EL (cell line): ENCODE results near the gene NTM.
A peak's percentile ranks its signal among the peaks of the same experiment; 100 is the strongest.
"Not testable (repeated sequence)": the region's sequence is repeated elsewhere in the genome, so short reads cannot be mapped to it uniquely, and the experiment has no call there.

Experiments used
- DNase-seq: peaks from one replicate; pipeline ENCODE4 v3.0.0-alpha.2; 2016

Gene NTM

GRCh38 chr11:131908316-131908715, 537.9 kb downstream of the NTM start:
- DNase-seq, result no peak

- DNase-seq, result no peak
Observed at GRCh38 chr11:131909426-131910177, 539.2 kb downstream of the NTM start.

- no peak for DNase-seq
Observed at GRCh38 chr11:131910178-131910522, 539.7 kb downstream of the NTM start.

GRCh38 chr11:131910523-131911387, 540.3 kb downstream of the NTM start:
- peak; percentile 58 for DNase-seq

GRCh38 chr11:131911388-131912032, 541.1 kb downstream of the NTM start:
- DNase-seq, result not testable (repeated sequence)

- no peak for DNase-seq
Observed at GRCh38 chr11:131912134-131912533, 541.7 kb downstream of the NTM start.

- no peak for DNase-seq
Observed at GRCh38 chr11:131913267-131913666, 542.9 kb downstream of the NTM start.

GRCh38 chr11:131914361-131914774, 544.0 kb downstream of the NTM start:
- DNase-seq, result no peak

- no peak for DNase-seq
Observed at GRCh38 chr11:131916638-131917037, 546.2 kb downstream of the NTM start.

- no peak for DNase-seq
Observed at GRCh38 chr11:131917634-131918384, 547.4 kb downstream of the NTM start.

GRCh38 chr11:131918663-131919062, 548.2 kb downstream of the NTM start:
- DNase-seq, result no peak

GRCh38 chr11:131922220-131922619, 551.8 kb downstream of the NTM start:
- DNase-seq, result no peak

- no peak for DNase-seq
Observed at GRCh38 chr11:131923309-131923708, 552.9 kb downstream of the NTM start.

GRCh38 chr11:131924001-131924400, 553.6 kb downstream of the NTM start:
- no peak for DNase-seq

- DNase-seq, result peak; percentile 50
Observed at GRCh38 chr11:131924457-131925201, 554.2 kb downstream of the NTM start.

GRCh38 chr11:131925829-131926228, 555.4 kb downstream of the NTM start:
- DNase-seq, result no peak

- DNase-seq, result no peak
Observed at GRCh38 chr11:131928992-131929391, 558.6 kb downstream of the NTM start.

- no peak for DNase-seq
Observed at GRCh38 chr11:131932584-131933325, 562.3 kb downstream of the NTM start.

GRCh38 chr11:131934006-131934405, 563.6 kb downstream of the NTM start:
- no peak for DNase-seq

- DNase-seq, result no peak
Observed at GRCh38 chr11:131938351-131938751, 567.9 kb downstream of the NTM start.

GRCh38 chr11:131940126-131940525, 569.7 kb downstream of the NTM start:
- DNase-seq, result no peak
